Measurements from ENCODE around the gene SLC13A2.

The SLC13A2 gene

DNA sequence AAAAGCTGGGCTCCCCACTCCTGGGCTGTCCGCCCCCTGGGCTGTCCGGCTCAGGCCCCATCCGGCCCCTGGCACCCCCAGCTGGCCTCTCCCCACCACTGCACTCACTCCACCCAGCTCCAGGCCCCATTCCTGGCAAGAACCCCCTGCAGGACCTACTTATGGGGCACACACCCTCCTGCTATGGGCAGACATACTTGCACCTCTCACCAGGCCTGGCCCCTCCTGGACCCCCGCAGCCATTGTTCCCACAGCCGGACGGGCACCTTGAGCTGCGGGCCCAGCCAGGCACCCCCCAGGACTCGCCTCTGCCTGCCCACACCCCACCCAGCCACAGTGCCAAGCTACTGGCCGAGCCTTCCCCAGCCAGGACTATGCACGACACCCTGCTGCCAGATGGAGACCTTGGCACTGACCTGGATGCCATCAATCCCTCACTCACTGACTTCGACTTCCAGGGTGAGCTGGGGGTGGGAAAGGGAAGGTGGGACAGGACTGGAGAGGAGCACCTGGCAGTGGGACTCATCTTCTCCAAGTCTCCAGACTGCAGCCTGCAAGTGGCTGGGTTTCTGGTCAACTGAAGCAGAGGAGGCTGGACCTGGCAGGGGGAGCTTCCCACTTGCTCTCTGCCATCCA, 61.4 kb downstream of the SLC13A2 start:
- no peak for DNase-seq (ENCODE audit: low read depth)

GRCh38 chr17:28536532-28537218, 63.2 kb downstream of the SLC13A2 start:
- no peak for DNase-seq (ENCODE audit: low read depth)

DNA sequence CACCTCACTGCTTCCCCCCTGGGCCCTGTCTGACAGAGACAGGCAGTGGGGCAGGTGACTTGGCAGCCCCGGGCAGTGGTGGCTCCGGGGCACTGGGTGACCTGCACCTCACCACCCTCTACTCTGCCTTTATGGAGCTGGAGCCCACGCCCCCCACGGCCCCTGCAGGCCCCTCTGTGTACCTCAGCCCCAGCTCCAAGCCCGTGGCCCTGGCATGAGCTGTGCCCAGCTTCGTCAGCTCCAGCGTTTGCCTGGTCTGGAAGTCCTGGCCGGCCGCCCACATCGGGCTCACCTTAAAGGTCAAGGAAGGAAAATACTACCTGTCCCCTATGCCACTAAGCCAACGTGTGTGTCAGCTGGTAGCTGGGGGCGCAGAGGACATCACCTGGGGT, 63.8 kb downstream of the SLC13A2 start:
- no peak for DNase-seq (ENCODE audit: low read depth)

DNA sequence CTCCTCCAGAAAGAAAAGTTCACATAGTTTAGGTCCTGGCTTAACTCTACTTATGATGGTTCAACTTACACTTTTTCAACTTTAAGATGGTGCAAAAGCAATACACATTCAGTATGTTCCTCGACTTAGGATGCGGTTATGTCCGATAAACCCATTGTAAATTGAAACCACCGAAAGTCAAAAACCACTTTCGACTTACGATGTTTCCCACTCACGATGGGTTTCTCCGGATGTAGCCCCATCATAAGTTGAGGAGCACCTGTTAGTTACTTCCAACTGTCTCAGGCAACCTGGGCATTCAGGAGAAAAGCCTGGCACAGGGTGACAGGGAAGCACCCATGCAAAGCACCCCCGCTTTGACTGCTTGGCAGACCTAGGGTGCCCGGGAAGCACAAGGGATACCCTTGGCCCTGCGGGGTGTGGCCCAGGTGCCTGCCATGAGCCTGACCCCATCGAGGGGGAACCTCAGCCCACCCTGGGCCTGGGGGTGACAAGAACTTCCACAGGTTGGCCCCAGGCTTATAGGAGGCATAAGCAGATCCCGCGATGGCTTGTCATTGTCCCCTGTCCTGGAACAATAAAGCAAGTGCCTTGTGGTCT, 65.0 kb downstream of the SLC13A2 start:
- DNase-seq (ENCODE audit: low read depth): no peak

DNA sequence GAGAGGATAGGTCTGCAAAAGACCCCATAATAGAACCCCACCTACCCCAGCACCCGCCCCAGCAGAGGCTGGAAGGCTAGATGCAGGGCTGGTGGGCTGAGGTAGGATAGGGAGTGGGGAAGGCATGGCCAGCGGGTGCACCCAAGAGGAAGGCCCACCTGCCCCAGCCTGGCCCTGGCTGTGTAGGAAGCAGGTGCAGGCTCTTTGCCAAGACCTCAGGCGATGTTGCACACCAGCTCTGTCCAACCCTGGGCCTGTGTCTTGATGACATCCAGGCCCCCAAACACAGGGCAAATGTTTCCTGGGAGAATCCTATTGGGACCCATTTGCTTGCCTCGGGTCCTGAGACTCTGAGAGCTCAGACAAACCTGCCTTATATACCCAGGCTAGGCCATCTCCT, 66.8 kb downstream of the SLC13A2 start:
- DNase-seq (ENCODE audit: low read depth): no peak

- DNase-seq (ENCODE audit: low read depth): no peak
These were observed 68.0 kb downstream of the SLC13A2 start for GRCh38 chr17:28541439-28541838.

- no peak for DNase-seq (ENCODE audit: low read depth)
These were observed 71.1 kb downstream of the SLC13A2 start for GRCh38 chr17:28544402-28545140.

DNA sequence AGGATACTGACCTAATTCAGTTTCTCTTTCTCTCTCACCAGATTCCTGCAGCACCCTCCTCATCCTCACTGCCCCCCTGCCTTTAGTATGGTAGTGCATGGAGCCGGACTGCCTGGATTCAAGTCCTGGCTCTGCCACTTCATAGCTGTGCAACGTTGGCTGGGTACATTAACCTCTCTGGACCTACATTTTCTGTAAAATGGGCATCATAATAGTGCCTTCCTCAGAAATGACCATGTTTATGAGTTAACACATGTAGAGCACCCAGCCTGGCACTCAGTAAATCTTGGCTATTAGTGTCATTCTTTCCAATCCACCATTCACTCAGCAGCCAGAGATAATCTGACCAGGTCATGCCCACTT, 71.7 kb downstream of the SLC13A2 start:
- no peak for DNase-seq (ENCODE audit: low read depth)

- DNase-seq (ENCODE audit: low read depth): no peak
These were observed 72.5 kb downstream of the SLC13A2 start for GRCh38 chr17:28545787-28546415.

DNA sequence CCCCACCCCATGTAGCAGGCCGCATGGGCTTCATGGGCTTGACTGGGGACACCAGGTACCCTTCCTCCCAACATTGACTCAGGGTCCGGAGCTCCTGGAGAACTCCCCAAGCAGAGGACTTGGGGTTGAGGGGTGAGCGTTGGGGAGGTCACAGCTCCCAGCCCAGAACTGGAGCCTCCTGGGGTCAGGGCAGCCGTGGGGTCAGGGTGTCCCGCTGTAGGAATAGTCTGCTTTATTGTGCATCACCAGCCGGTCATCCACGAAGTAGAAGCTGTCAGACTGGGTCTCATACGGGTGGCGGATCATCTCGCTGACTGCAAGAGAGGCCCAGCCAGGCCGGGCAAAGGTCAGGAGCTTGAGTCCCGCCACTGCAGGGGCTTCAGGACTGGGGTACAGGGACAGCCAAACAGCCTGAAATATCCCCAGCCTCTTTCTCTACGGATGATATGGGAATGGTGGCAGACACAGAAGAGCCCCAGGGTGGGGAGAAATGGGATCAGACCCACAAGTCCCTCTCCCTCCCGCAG, 73.7 kb downstream of the SLC13A2 start:
- no peak for DNase-seq (ENCODE audit: low read depth)

Data from GM04504 (cell line).